ENCODE results near the gene TSPAN17.
"Not testable (repeated sequence)": the region's sequence is repeated elsewhere in the genome, so short reads cannot be mapped to it uniquely, and the experiment has no call there.

The TSPAN17 gene

GRCh38 chr5:176680226-176680563 is 32.9 kb downstream of the TSPAN17 start:
- no peak for DNase-seq (ENCODE audit: low spot score)

- DNase-seq (ENCODE audit: low spot score), result no peak
Measured at GRCh38 chr5:176682016-176682531, 34.8 kb downstream of the TSPAN17 start.

GRCh38 chr5:176685010-176685409 is 37.7 kb downstream of the TSPAN17 start:
- DNase-seq (ENCODE audit: low spot score), result no peak

GRCh38 chr5:176687247-176687646 is 40.0 kb downstream of the TSPAN17 start:
- DNase-seq (ENCODE audit: low spot score), result no peak

- DNase-seq (ENCODE audit: low spot score), result no peak
Measured at GRCh38 chr5:176687881-176688280, 40.6 kb downstream of the TSPAN17 start.

- no peak for DNase-seq (ENCODE audit: low spot score)
Measured at GRCh38 chr5:176690911-176691310, 43.6 kb downstream of the TSPAN17 start.

- DNase-seq (ENCODE audit: low spot score), result no peak
Measured at GRCh38 chr5:176691524-176691923, 44.2 kb downstream of the TSPAN17 start.

- no peak for DNase-seq (ENCODE audit: low spot score)
Measured at GRCh38 chr5:176692326-176692725, 45.0 kb downstream of the TSPAN17 start.

- DNase-seq (ENCODE audit: low spot score), result no peak
Measured at GRCh38 chr5:176692839-176693476, 45.7 kb downstream of the TSPAN17 start.

- no peak for DNase-seq (ENCODE audit: low spot score)
Measured at GRCh38 chr5:176693477-176693851, 46.2 kb downstream of the TSPAN17 start.

- no peak for DNase-seq (ENCODE audit: low spot score)
Measured at GRCh38 chr5:176694146-176694545, 46.9 kb downstream of the TSPAN17 start.

GRCh38 chr5:176694631-176695030 is 47.3 kb downstream of the TSPAN17 start:
- no peak for DNase-seq (ENCODE audit: low spot score)

GRCh38 chr5:176695073-176695472 is 47.8 kb downstream of the TSPAN17 start:
- DNase-seq (ENCODE audit: low spot score), result no peak

GRCh38 chr5:176697267-176697933 is 50.1 kb downstream of the TSPAN17 start:
- DNase-seq (ENCODE audit: low spot score), result no peak

- no peak for DNase-seq (ENCODE audit: low spot score)
Measured at GRCh38 chr5:176697934-176698538, 50.8 kb downstream of the TSPAN17 start.

- DNase-seq (ENCODE audit: low spot score), result not testable (repeated sequence)
Measured at GRCh38 chr5:176699446-176699845, 52.2 kb downstream of the TSPAN17 start.

GRCh38 chr5:176700239-176700847 is 53.1 kb downstream of the TSPAN17 start:
- no peak for DNase-seq (ENCODE audit: low spot score)

- no peak for DNase-seq (ENCODE audit: low spot score)
Measured at GRCh38 chr5:176702671-176703641, 55.7 kb downstream of the TSPAN17 start.

GRCh38 chr5:176703857-176704256 is 56.6 kb downstream of the TSPAN17 start:
- DNase-seq (ENCODE audit: low spot score), result no peak

GRCh38 chr5:176704355-176704754 is 57.1 kb downstream of the TSPAN17 start:
- DNase-seq (ENCODE audit: low spot score), result no peak

GRCh38 chr5:176704817-176705216 is 57.5 kb downstream of the TSPAN17 start:
- no peak for DNase-seq (ENCODE audit: low spot score)

Data from HuH-7.5 (cell line).